Measurements from ENCODE around the gene CPAMD8.

CPAMD8 gene

GRCh38 chr19:16887353-16888265, 139.0 kb downstream of the CPAMD8 start:
- DNase-seq (ENCODE audit: low read depth) = peak; percentile 34
- H3K4me3 ChIP-seq (ENCODE audit: low read depth, low read length) = no peak overlapping the region
- TF ChIP-seq CTCF (IDR thresholded peaks at IDR 0.05; ENCODE audit: insufficient read depth, low read depth, low read length, missing control alignments) = no peak

- peak; percentile 26 for DNase-seq (ENCODE audit: low read depth)
- TF ChIP-seq CTCF (IDR thresholded peaks at IDR 0.05; ENCODE audit: insufficient read depth, low read depth, low read length, missing control alignments) = no peak
- H3K4me3 ChIP-seq (ENCODE audit: low read depth, low read length) = no peak overlapping the region
Observed at GRCh38 chr19:16886305-16886880, 140.2 kb downstream of the CPAMD8 start.

GRCh38 chr19:16885166-16885565, 141.4 kb downstream of the CPAMD8 start:
- DNase-seq (ENCODE audit: low read depth) = no peak
- no peak for TF ChIP-seq CTCF (IDR thresholded peaks at IDR 0.05; ENCODE audit: insufficient read depth, low read depth, low read length, missing control alignments)
- no peak overlapping the region for H3K4me3 ChIP-seq (ENCODE audit: low read depth, low read length)

- DNase-seq (ENCODE audit: low read depth) = peak; percentile 74
- no peak overlapping the region for H3K4me3 ChIP-seq (ENCODE audit: low read depth, low read length)
- no peak for TF ChIP-seq CTCF (IDR thresholded peaks at IDR 0.05; ENCODE audit: insufficient read depth, low read depth, low read length, missing control alignments)
Observed at GRCh38 chr19:16883522-16883921, 143.1 kb downstream of the CPAMD8 start.

GRCh38 chr19:16882146-16882545, 144.5 kb downstream of the CPAMD8 start:
- no peak overlapping the region for H3K4me3 ChIP-seq (ENCODE audit: low read depth, low read length)
- TF ChIP-seq CTCF (IDR thresholded peaks at IDR 0.05; ENCODE audit: insufficient read depth, low read depth, low read length, missing control alignments) = no peak
- DNase-seq (ENCODE audit: low read depth) = no peak

- no peak for TF ChIP-seq CTCF (IDR thresholded peaks at IDR 0.05; ENCODE audit: insufficient read depth, low read depth, low read length, missing control alignments)
- H3K4me3 ChIP-seq (ENCODE audit: low read depth, low read length) = no peak overlapping the region
- no peak for DNase-seq (ENCODE audit: low read depth)
Observed at GRCh38 chr19:16880884-16881554, 145.6 kb downstream of the CPAMD8 start.

All from GM12865 (cell line).